Airway epithelial cell (primary cell): ENCODE results near the gene OR4F15. TPM values are rescaled to one million over a fixed set of nuclear protein-coding genes. Genes with fewer than 3 reads are reported as not detected.

Experiments used
- total RNA-seq: library from RNA; depleted of rRNA; stranded (reverse); fragments of >200 nt; gene quantifications from 2 replicates; pipeline ENCODE4 v1.2.3, GENCODE V29; 2015

The OR4F15 gene
- total RNA-seq, result not detected in 2 replicates

GRCh38 chr15:101811902-101812301 lies at the start of gene OR4F15:
OR4F15 (plus strand) TSS chr15:101812202; CDS start chr15:101818187, 5,985 bp downstream.

GRCh38 chr15:101803209-101803608 lies 8.8 kb upstream of the OR4F15 start, which contains the start of gene OR4F6:
OR4F6 (plus strand) TSS chr15:101803509; CDS start chr15:101805720, 2,211 bp downstream.

Other genes starting within 250 kb of the OR4F15 start
- 15.4 and 21.3 TPM in 2 replicates for gene TM2D3, start 159.8 kb upstream of the OR4F15 start, total RNA-seq
- gene TARS3, start 87.7 kb upstream of the OR4F15 start, total RNA-seq, result 5.1 and 5.2 TPM in 2 replicates
- gene OR4F6, start 8.7 kb upstream of the OR4F15 start, total RNA-seq, result not detected in 2 replicates